ENCODE results near the gene WWOX.

The WWOX gene

DNA sequence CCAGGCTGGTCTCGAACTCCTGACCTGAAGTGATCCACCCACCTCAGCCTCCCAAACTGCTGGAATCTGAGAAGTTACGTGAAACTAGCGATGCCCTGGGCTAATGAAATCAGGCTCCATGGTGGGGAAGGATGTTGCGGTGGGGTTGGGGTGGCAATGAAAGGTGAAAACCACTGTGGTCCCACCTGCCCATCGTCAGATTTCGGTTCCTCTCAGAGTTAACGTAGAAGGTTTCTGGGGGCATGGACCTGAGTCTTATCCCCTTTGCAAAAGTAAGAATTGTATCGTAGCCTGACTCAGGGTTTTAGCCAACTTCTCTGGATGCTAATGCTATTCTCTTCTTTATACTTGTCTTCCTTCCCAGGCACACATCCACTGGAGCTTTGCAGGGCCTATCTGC is 402.3 kb downstream of the WWOX start:
- Histone ChIP-seq H3K4me3 (ENCODE audit: insufficient read depth, low read depth, low read length, poor library complexity, severe bottlenecking) (no peak overlapping the region), H3K27ac (ENCODE audit: insufficient read depth, low read length, poor library complexity, severe bottlenecking) (no peak overlapping the region), H3K9me3 (ENCODE audit: control insufficient read depth, low read length) (no peaks in the 10 kb centered on the region), H3K27me3 (replicated peaks; ENCODE audit: control insufficient read depth, insufficient read depth, low read length, poor library complexity, severe bottlenecking) (no peaks in the 10 kb centered on the region), H3K4me1 (ENCODE audit: control insufficient read depth, insufficient read depth, low read length, poor library complexity, severe bottlenecking) (no peaks in the 10 kb centered on the region), H3K36me3 (ENCODE audit: control insufficient read depth, insufficient read depth, low read length) (no peaks in the 10 kb centered on the region)
- no peak for DNase-seq

DNA sequence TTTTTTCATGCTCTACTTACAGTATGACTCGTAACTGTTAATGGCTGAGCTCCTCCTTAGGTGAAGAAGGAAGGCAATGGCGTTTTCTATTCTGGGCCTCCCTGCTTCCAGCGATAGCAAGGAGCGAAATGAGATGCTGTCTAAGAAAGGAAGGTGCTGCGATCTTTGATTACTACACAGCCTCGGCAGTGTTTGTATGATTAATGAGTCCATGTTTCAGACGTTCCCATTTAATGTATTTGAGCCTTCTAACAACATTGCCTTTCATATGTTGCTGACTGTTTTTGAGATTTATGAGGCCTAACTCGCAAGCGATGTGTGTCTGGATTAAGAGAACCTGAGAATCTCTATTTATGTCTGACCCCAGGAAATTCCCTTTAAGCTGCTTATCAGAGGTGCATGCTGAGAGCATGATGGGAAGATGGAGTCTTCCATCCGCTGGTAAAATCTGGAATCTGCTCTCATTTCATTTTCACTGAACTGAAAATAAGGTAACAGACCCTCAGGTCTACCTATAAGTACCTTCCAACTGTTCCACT is 403.4 kb downstream of the WWOX start:
- no peaks in the 10 kb centered on the region for H3K9me3 ChIP-seq (ENCODE audit: control insufficient read depth, low read length)
- DNase-seq: no peak

DNA sequence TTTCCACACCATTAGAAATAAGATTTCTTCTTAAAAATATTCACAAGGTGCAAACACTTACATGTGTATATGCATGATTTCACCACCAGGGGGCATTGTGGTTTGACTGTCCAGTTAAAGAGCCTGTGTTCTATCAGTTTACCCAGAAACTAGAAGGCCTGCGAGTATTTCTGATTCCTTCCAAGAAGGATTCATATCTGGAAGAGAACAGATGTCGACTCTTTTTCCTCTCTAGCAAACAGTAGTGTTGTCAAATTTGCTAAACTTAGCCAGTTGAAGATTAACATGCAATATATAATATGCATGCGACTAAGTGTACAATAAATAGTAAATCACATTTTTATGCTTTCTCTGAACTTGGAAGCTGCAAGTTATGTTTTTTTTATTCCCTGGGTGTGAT is 404.1 kb downstream of the WWOX start:
- Histone ChIP-seq H3K4me1 (ENCODE audit: control insufficient read depth, insufficient read depth, low read length, poor library complexity, severe bottlenecking) (no peaks in the 10 kb centered on the region), H3K27me3 (replicated peaks; ENCODE audit: control insufficient read depth, insufficient read depth, low read length, poor library complexity, severe bottlenecking) (no peaks in the 10 kb centered on the region), H3K9me3 (ENCODE audit: control insufficient read depth, low read length) (no peaks in the 10 kb centered on the region), H3K36me3 (ENCODE audit: control insufficient read depth, insufficient read depth, low read length) (no peaks in the 10 kb centered on the region), H3K4me3 (ENCODE audit: insufficient read depth, low read depth, low read length, poor library complexity, severe bottlenecking) (no peak overlapping the region), H3K27ac (ENCODE audit: insufficient read depth, low read length, poor library complexity, severe bottlenecking) (no peak overlapping the region)
- DNase-seq: peak in 2 of 3 donors; percentile 2 to 35

More for the DNA sequence above, 403.4 kb downstream of the WWOX start:
- Histone ChIP-seq H3K4me1 (ENCODE audit: control insufficient read depth, insufficient read depth, low read length, poor library complexity, severe bottlenecking) (no peaks in the 10 kb centered on the region), H3K27ac (ENCODE audit: insufficient read depth, low read length, poor library complexity, severe bottlenecking) (no peak overlapping the region), H3K4me3 (ENCODE audit: insufficient read depth, low read depth, low read length, poor library complexity, severe bottlenecking) (no peak overlapping the region), H3K27me3 (replicated peaks; ENCODE audit: control insufficient read depth, insufficient read depth, low read length, poor library complexity, severe bottlenecking) (no peaks in the 10 kb centered on the region), H3K36me3 (ENCODE audit: control insufficient read depth, insufficient read depth, low read length) (no peaks in the 10 kb centered on the region)

DNA sequence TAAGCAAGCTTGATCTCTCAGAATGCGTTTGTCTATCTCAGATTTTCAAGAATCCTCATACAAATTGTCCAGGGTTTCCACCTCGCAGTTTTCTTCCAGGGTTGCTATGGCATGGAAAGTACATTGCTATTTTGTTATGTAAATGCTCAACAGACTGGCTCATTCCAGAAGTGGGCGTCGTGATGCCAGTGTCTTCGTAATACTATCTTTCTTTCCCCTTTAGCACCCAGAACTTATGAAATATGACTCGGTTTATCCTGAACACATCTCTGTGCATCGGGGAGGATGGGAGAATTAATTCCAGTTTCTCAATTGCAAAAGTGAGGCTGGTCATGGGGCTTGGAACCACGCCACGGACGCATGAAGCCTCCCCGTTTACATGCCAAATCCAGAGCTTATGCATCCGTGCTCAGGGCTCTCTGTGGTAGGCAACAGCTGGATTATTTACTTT is 405.0 kb downstream of the WWOX start:
- Histone ChIP-seq H3K4me3 (ENCODE audit: insufficient read depth, low read depth, low read length, poor library complexity, severe bottlenecking) (no peak overlapping the region), H3K27ac (ENCODE audit: insufficient read depth, low read length, poor library complexity, severe bottlenecking) (no peak overlapping the region), H3K4me1 (ENCODE audit: control insufficient read depth, insufficient read depth, low read length, poor library complexity, severe bottlenecking) (no peaks in the 10 kb centered on the region), H3K36me3 (ENCODE audit: control insufficient read depth, insufficient read depth, low read length) (no peaks in the 10 kb centered on the region), H3K9me3 (ENCODE audit: control insufficient read depth, low read length) (no peaks in the 10 kb centered on the region), H3K27me3 (replicated peaks; ENCODE audit: control insufficient read depth, insufficient read depth, low read length, poor library complexity, severe bottlenecking) (no peaks in the 10 kb centered on the region)
- DNase-seq: no peak

DNA sequence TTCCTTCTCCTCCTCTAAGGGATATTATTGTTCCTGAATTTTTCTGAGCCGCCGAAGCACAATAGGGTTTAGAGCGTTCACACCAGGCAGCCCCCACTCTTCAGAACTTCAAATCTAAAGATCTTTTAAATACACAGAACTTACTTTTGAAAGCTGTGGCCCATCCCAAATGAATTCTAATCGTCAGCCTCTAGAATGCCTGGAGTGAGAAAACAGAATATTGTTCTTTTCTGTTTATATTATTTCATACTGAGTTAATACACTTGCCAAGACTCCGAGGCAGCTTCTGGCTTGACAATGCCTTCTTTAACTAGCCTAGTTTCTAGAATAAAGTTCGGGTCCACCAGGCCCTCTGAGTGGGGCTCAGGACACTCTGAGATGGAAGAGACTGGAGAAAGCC is 405.6 kb downstream of the WWOX start:
- Histone ChIP-seq H3K9me3 (ENCODE audit: control insufficient read depth, low read length) (no peaks in the 10 kb centered on the region), H3K4me1 (ENCODE audit: control insufficient read depth, insufficient read depth, low read length, poor library complexity, severe bottlenecking) (no peaks in the 10 kb centered on the region), H3K27me3 (replicated peaks; ENCODE audit: control insufficient read depth, insufficient read depth, low read length, poor library complexity, severe bottlenecking) (no peaks in the 10 kb centered on the region), H3K27ac (ENCODE audit: insufficient read depth, low read length, poor library complexity, severe bottlenecking) (no peak overlapping the region), H3K4me3 (ENCODE audit: insufficient read depth, low read depth, low read length, poor library complexity, severe bottlenecking) (no peak overlapping the region), H3K36me3 (ENCODE audit: control insufficient read depth, insufficient read depth, low read length) (no peaks in the 10 kb centered on the region)
- DNase-seq: no peak

DNA sequence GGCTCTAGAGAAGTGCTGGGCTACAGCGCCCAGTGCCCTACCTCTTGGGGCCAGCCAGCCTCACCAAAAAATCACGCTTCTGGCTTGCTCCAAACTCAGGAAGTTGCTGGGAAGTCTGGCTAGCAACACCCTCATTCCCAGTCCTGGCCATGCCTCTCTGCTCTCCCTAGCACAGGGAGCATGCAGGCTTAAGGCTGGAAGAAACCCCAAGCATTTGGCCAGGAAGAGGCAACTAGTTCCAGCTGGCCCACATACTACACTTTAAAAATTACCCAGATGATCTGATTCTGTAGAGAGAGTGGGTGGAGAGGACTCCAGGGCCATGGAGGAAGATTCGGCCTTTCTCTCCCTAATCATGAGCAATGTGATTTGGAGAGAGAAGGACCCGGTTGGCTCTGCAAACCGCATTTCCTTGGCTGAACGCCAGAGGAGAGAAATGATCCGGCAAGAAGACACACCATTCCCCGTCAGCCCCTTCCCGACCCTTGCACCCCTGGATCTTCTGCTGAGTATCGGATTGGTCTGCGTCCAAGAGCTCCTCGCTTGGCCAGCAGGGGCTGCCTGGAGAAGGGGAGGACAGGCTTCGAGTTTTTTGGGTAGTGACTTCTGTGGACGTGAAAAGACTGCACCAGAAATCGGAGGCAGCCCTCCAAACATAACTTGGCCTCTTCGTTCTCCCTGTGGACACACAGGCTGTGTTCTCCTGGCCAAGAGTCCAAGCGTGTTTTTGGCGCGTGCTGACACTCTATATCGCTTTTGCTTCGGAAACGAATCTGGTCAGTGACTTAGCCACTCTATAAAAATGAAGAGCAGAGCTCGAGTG is 406.3 kb downstream of the WWOX start:
- Histone ChIP-seq H3K36me3 (ENCODE audit: control insufficient read depth, insufficient read depth, low read length) (no peaks in the 10 kb centered on the region), H3K4me3 (ENCODE audit: insufficient read depth, low read depth, low read length, poor library complexity, severe bottlenecking) (no peak overlapping the region), H3K4me1 (ENCODE audit: control insufficient read depth, insufficient read depth, low read length, poor library complexity, severe bottlenecking) (no peaks in the 10 kb centered on the region), H3K9me3 (ENCODE audit: control insufficient read depth, low read length) (no peaks in the 10 kb centered on the region), H3K27ac (ENCODE audit: insufficient read depth, low read length, poor library complexity, severe bottlenecking) (no peak overlapping the region), H3K27me3 (replicated peaks; ENCODE audit: control insufficient read depth, insufficient read depth, low read length, poor library complexity, severe bottlenecking) (no peaks in the 10 kb centered on the region)
- no peak for DNase-seq

DNA sequence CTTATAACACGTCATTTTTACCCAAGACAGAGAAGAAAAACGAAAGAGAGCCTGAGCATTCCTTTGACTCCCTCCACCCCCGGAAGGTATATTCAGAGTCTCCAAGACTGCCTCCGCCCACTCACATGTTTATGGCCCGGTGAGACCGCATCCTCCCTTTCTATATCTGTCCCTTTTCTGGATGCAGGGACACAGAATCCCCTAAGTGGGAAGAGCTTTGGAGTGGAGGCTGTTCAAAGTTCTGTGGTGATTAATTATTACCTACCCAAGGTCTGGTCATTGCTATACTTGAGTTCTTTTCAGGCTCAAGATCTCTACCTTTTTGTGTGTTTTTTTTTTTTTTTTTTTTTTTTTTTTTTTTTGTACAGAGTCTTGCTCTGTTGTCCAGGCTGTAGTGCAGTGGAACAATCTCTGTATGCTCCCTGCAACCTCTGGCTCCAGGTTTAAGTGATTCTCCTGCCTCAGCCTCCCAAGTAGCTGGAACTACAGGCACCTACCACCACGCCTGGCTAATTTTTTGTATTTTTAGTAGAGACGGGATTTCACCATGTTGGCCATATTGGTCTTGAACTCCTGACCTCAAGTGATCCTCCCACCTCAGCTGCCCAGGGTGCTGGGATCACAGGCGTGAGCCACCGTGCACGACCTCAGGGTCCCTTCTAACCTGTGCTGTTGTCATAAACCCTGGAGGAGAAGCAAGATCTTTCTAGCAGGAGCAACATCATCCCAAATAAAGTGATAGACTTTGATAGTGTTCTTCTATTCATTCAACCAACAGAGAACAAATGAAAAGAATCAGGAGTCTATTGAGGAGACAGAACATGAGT is 407.1 kb downstream of the WWOX start:
- H3K4me3 ChIP-seq (ENCODE audit: insufficient read depth, low read depth, low read length, poor library complexity, severe bottlenecking): no peak overlapping the region
- H3K9me3 ChIP-seq (ENCODE audit: control insufficient read depth, low read length): no peaks in the 10 kb centered on the region
- H3K4me1 ChIP-seq (ENCODE audit: control insufficient read depth, insufficient read depth, low read length, poor library complexity, severe bottlenecking): no peaks in the 10 kb centered on the region
- H3K27me3 ChIP-seq (replicated peaks; ENCODE audit: control insufficient read depth, insufficient read depth, low read length, poor library complexity, severe bottlenecking): no peaks in the 10 kb centered on the region
- H3K27ac ChIP-seq (ENCODE audit: insufficient read depth, low read length, poor library complexity, severe bottlenecking): no peak overlapping the region
- no peak for DNase-seq
- H3K36me3 ChIP-seq (ENCODE audit: control insufficient read depth, insufficient read depth, low read length): no peaks in the 10 kb centered on the region

DNA sequence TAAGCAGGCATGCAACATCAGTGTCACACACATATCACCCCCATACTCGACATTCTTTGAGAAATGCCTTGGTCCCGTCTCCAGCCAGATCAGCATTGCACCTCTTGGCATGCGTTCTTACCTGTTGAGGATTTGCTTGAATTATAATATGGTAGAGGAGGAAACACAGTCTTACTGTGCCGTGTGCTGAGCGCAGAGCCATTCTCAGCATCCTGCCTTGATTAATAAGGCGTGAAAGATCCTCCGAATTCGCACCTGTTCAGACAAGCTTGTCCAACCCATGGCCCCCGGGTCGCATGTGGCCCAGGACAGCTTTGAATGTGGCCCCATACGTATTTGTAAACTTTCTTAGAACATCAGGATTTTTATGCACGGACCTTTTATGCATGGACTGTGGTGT is 408.1 kb downstream of the WWOX start:
- no peaks in the 10 kb centered on the region for H3K9me3 ChIP-seq (ENCODE audit: control insufficient read depth, low read length)
- no peaks in the 10 kb centered on the region for H3K27me3 ChIP-seq (replicated peaks; ENCODE audit: control insufficient read depth, insufficient read depth, low read length, poor library complexity, severe bottlenecking)
- no peaks in the 10 kb centered on the region for H3K4me1 ChIP-seq (ENCODE audit: control insufficient read depth, insufficient read depth, low read length, poor library complexity, severe bottlenecking)
- no peak overlapping the region for H3K4me3 ChIP-seq (ENCODE audit: insufficient read depth, low read depth, low read length, poor library complexity, severe bottlenecking)
- no peak overlapping the region for H3K27ac ChIP-seq (ENCODE audit: insufficient read depth, low read length, poor library complexity, severe bottlenecking)
- no peak for DNase-seq
- no peaks in the 10 kb centered on the region for H3K36me3 ChIP-seq (ENCODE audit: control insufficient read depth, insufficient read depth, low read length)

DNA sequence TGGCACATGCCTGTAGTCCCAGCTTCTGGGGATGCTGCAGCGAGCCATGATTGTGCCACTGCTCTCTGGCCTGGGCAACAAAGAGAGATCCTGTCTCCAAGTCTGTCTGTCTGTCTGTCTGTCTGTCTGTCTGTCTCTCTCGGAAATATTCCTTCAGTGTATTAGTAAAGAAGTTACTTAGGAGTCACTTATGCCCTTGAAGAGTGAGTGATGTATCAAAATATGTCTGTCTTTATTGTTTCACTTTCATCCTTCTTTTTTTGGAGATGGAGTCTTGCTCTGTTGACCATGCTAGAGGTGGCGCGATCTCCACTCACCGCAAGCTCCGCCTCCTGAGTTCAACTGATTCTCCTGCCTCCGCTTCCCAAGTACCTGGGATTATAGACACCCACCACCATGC is 410.5 kb downstream of the WWOX start:
- no peak for DNase-seq
- Histone ChIP-seq H3K4me3 (ENCODE audit: insufficient read depth, low read depth, low read length, poor library complexity, severe bottlenecking) (no peak overlapping the region), H3K9me3 (ENCODE audit: control insufficient read depth, low read length) (no peaks in the 10 kb centered on the region), H3K36me3 (ENCODE audit: control insufficient read depth, insufficient read depth, low read length) (no peaks in the 10 kb centered on the region), H3K27me3 (replicated peaks; ENCODE audit: control insufficient read depth, insufficient read depth, low read length, poor library complexity, severe bottlenecking) (no peaks in the 10 kb centered on the region), H3K4me1 (ENCODE audit: control insufficient read depth, insufficient read depth, low read length, poor library complexity, severe bottlenecking) (no peaks in the 10 kb centered on the region), H3K27ac (ENCODE audit: insufficient read depth, low read length, poor library complexity, severe bottlenecking) (no peak overlapping the region)

DNA sequence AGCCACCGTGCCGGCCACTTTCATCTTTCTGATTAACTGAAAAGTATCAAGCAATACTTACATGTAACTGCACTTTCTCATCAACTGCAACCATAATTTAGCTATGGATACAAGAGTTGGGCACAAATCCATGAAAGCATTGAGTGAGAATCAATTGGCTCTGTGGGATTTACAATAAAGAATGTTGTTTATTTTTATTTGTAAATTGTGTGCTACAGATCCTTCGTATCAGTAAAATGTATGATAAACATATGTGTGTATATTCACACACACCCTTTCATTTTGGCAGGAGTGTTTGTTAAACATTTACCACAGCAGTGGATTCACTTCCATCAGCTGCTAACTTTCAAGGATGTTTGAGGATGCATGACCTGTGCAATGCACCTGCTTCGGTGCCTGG is 411.0 kb downstream of the WWOX start:
- no peaks in the 10 kb centered on the region for H3K27me3 ChIP-seq (replicated peaks; ENCODE audit: control insufficient read depth, insufficient read depth, low read length, poor library complexity, severe bottlenecking)
- no peak overlapping the region for H3K4me3 ChIP-seq (ENCODE audit: insufficient read depth, low read depth, low read length, poor library complexity, severe bottlenecking)
- no peaks in the 10 kb centered on the region for H3K36me3 ChIP-seq (ENCODE audit: control insufficient read depth, insufficient read depth, low read length)
- no peak overlapping the region for H3K27ac ChIP-seq (ENCODE audit: insufficient read depth, low read length, poor library complexity, severe bottlenecking)
- H3K9me3 ChIP-seq (ENCODE audit: control insufficient read depth, low read length): no peaks in the 10 kb centered on the region
- DNase-seq: no peak
- no peaks in the 10 kb centered on the region for H3K4me1 ChIP-seq (ENCODE audit: control insufficient read depth, insufficient read depth, low read length, poor library complexity, severe bottlenecking)
